Endometrial microvascular endothelial cells (primary cell): ENCODE measurements around the gene CFAP46. TPM values are rescaled to one million over a fixed set of nuclear protein-coding genes. Genes with fewer than 3 reads are reported as not detected.
"Not testable (repeated sequence)": the region's sequence is repeated elsewhere in the genome, so short reads cannot be mapped to it uniquely, and the experiment has no call there.

Source experiments
- in situ Hi-C: cut with HindIII; loops from 2 replicates; pipeline ENCODE4 v1.10.0; 2017; ENCODE audit warnings: low sequenced_read_pairs, low pct_unique_long_range_greater_than_20kb; ENCODE audit errors: inconsistent ontology term
- total RNA-seq: library from RNA; depleted of rRNA; stranded (reverse); fragments of >200 nt; gene quantifications from one replicate; pipeline ENCODE4 v1.2.3, GENCODE V29; 2015; ENCODE audit errors: inconsistent ontology term

CFAP46 gene
- total RNA-seq, 1 donor from 2014 or later: 0.09 TPM

- in situ Hi-C loops: no loop called here
These were observed 108.8 kb downstream of the CFAP46 start for GRCh38 chr10:132833421-132834111.

- in situ Hi-C loops: no loop called here
These were observed 110.0 kb downstream of the CFAP46 start for GRCh38 chr10:132832186-132832969.

GRCh38 chr10:132829403-132829802, 113.0 kb downstream of the CFAP46 start:
- in situ Hi-C loops: no loop called here

GRCh38 chr10:132828681-132829080, 113.7 kb downstream of the CFAP46 start:
- in situ Hi-C loops: no loop called here

GRCh38 chr10:132827861-132828539, 114.4 kb downstream of the CFAP46 start:
- in situ Hi-C loops: no loop called here

- in situ Hi-C loops: no loop called here
These were observed 115.0 kb downstream of the CFAP46 start for GRCh38 chr10:132827423-132827789.

- in situ Hi-C loops: no loop called here
These were observed 115.6 kb downstream of the CFAP46 start for GRCh38 chr10:132826524-132827422.

GRCh38 chr10:132825783-132826523, 116.4 kb downstream of the CFAP46 start:
- in situ Hi-C loops: not testable (repeated sequence)

- in situ Hi-C loops: no loop called here
These were observed 122.3 kb downstream of the CFAP46 start for GRCh38 chr10:132820056-132820455.

GRCh38 chr10:132817701-132818211, 124.6 kb downstream of the CFAP46 start:
- in situ Hi-C loops: no loop called here

- in situ Hi-C loops: no loop called here
These were observed 125.7 kb downstream of the CFAP46 start for GRCh38 chr10:132816718-132817117.

GRCh38 chr10:132815168-132815857, 127.1 kb downstream of the CFAP46 start:
- in situ Hi-C loops: no loop called here

- in situ Hi-C loops: no loop called here
These were observed 127.9 kb downstream of the CFAP46 start for GRCh38 chr10:132814469-132814856.

GRCh38 chr10:132813560-132814468, 128.6 kb downstream of the CFAP46 start:
- in situ Hi-C loops: no loop called here

GRCh38 chr10:132813001-132813401, 129.4 kb downstream of the CFAP46 start:
- in situ Hi-C loops: no loop called here

GRCh38 chr10:132812520-132812919, 129.8 kb downstream of the CFAP46 start:
- in situ Hi-C loops: no loop called here
